ENCODE data around the gene UNC13A.

Gene UNC13A

DNA sequence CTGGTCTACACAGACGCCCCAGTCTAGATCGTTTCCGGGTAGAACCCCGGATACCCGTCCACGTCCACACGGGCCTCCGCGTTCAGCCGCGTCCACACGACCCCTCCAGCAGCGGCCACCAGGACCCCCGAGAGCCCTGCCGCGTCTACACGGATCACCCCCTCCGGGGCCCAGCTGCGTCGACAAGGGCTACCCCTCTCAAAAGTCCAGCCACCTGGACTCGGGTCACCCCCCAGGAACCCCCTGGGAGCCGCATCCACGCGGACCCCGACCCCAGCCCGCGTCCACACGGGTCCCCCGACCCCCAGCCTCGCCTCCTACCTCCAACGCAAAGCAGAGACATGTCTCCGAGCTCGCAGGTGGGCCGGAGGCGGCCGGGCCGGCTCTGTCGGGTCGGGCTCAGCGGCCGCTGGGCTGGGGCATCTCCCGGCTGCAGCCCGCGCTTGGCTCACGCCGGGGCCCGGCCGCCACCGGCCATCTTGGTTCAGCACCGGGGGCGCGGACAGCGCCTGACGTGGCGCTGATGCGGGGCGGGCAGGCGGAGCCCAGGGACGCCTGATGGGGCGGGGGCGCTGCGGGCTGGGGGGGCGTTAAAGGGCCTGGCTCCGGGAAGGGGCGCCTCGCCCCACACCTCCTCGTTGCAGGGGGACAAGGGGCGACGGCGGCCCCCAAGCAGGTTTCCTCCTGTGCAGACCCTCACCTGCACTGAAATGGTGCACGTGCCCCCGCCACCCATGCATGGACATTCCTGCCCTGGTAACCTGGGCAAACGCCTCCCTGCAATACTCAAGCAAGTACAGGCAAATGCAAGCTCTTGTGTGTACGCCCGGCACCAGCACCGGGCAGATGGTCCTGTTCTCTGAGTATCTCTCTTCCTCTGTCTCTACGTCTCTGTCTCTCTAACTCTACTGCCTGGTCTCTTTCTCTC lies at the start of gene UNC13A:
TSS of gene UNC13A (minus strand) at position 498 of the 928 bp plus-strand sequence. CDS start at position 343, 155 bp downstream.
- DNase-seq (ENCODE audit: low read depth, low spot score), result no peak

DNA sequence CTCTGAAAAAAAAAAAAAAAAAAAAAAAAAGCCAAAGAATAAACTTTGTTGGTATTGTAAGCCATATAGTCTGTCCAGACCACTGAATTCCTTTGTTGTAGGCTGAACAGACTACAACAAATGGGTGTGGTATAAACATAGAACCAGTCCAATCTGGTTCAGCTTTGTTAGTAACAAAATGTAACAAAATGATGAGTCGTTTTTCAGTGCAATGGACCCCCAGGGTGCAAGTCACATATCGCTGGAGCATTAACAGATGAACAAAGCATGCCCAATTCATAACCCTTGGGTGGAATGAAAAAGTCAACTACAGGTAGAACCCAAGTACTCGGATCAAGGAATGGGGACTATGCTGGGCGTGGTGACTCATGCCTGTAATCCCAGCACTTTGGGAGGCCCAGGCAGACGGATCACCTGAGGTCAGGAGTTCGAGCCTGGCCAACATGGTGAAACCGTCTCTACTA lies 49.6 kb upstream of the UNC13A start:
- DNase-seq (ENCODE audit: low read depth, low spot score), result no peak

DNA sequence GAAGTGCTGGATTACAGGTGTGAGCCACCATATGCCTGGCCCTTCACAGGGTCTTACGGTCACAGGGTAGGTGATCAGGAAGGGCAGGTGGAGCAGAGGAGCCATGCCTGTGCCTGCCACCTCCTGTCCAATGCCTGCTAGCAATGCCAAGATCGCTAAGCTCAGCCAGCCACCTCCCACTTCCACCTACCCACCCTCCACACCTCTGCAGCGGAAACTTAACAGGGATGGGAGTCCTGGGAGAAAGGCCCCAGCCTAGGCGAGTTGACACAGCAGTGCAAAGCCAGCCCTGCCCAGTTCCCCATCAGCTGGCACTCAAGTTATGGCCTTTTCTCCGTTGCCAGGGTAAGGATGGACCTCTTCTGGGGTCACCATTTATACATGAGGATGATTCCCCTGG lies 47.3 kb upstream of the UNC13A start:
- DNase-seq (ENCODE audit: low read depth, low spot score), result no peak

DNA sequence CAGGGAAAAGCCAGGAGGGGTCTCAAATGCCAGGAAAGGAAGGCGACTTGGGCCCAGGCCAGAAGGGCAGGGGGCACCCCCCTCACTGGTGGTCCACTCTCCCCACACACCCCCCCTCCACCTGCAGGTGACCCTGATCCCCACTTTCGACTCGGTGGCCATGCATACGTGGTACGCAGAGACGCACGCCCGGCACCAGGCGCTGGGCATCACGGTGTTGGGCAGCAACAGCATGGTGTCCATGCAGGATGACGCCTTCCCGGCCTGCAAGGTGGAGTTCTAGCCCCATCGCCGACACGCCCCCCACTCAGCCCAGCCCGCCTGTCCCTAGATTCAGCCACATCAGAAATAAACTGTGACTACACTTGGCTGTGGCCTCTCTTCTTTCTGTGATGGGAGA lies 46.0 kb upstream of the UNC13A start:
- no peak for DNase-seq (ENCODE audit: low read depth, low spot score)

GRCh38 chr19:17733127-17733526 lies 45.0 kb upstream of the UNC13A start:
- no peak for DNase-seq (ENCODE audit: low read depth, low spot score)

DNA sequence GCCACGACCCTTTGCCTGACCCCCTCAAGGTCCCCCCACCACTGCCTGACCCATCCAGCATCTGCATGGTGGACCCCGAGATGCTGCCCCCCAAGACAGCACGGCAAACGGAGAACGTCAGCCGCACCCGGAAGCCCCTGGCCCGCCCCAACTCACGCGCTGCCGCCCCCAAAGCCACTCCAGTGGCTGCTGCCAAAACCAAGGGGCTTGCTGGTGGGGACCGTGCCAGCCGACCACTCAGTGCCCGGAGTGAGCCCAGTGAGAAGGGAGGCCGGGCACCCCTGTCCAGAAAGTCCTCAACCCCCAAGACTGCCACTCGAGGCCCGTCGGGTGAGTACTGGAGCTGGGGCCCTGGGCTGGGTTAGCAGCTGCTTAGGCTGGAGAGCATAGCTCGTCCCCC lies 39.7 kb upstream of the UNC13A start:
- no peak for DNase-seq (ENCODE audit: low read depth, low spot score)

DNA sequence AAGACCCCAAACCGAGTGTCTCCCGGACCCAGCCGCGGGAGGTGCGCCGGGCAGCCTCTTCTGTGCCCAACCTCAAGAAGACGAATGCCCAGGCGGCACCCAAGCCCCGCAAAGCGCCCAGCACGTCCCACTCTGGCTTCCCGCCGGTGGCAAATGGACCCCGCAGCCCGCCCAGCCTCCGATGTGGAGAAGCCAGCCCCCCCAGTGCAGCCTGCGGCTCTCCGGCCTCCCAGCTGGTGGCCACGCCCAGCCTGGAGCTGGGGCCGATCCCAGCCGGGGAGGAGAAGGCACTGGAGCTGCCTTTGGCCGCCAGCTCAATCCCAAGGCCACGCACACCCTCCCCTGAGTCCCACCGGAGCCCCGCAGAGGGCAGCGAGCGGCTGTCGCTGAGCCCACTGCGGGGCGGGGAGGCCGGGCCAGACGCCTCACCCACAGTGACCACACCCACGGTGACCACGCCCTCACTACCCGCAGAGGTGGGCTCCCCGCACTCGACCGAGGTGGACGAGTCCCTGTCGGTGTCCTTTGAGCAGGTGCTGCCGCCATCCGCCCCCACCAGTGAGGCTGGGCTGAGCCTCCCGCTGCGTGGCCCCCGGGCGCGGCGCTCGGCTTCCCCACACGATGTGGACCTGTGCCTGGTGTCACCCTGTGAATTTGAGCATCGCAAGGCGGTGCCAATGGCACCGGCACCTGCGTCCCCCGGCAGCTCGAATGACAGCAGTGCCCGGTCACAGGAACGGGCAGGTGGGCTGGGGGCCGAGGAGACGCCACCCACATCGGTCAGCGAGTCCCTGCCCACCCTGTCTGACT lies 39.0 kb upstream of the UNC13A start:
- DNase-seq (ENCODE audit: low read depth, low spot score), result no peak

DNA sequence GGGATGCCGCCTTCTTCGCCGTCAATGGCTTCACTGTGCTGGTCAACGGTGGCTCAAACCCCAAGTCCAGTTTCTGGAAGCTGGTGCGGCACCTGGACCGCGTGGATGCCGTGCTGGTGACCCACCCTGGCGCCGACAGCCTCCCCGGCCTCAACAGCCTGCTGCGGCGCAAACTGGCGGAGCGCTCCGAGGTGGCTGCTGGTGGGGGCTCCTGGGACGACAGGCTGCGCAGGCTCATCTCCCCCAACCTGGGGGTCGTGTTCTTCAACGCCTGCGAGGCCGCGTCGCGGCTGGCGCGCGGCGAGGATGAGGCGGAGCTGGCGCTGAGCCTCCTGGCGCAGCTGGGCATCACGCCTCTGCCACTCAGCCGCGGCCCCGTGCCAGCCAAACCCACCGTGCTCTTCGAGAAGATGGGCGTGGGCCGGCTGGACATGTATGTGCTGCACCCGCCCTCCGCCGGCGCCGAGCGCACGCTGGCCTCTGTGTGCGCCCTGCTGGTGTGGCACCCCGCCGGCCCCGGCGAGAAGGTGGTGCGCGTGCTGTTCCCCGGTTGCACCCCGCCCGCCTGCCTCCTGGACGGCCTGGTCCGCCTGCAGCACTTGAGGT lies 38.1 kb upstream of the UNC13A start:
- no peak for DNase-seq (ENCODE audit: low read depth, low spot score)

- no peak for DNase-seq (ENCODE audit: low read depth, low spot score)
Observed at GRCh38 chr19:17725422-17726078, 37.4 kb upstream of the UNC13A start.

DNA sequence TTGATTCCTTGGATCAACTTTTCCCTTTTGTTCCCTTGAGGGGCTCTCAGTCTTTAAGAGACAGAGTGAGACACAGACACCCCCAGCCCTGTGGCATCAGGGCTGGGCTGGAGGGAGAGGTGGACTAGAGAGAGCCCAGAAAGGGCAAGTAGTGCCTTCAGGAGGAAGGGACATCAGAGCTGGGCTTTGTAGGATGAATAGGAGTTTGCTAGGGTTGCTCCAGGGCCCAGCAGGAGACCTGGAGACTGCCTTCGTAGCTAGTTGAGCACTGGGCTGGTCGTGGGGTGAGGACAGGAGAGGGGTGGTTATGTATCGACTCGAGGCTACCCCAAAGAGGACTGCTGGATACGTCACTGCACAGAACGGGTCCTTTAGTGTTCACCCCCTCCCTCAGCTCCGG lies 36.5 kb upstream of the UNC13A start:
- DNase-seq (ENCODE audit: low read depth, low spot score), result no peak

DNA sequence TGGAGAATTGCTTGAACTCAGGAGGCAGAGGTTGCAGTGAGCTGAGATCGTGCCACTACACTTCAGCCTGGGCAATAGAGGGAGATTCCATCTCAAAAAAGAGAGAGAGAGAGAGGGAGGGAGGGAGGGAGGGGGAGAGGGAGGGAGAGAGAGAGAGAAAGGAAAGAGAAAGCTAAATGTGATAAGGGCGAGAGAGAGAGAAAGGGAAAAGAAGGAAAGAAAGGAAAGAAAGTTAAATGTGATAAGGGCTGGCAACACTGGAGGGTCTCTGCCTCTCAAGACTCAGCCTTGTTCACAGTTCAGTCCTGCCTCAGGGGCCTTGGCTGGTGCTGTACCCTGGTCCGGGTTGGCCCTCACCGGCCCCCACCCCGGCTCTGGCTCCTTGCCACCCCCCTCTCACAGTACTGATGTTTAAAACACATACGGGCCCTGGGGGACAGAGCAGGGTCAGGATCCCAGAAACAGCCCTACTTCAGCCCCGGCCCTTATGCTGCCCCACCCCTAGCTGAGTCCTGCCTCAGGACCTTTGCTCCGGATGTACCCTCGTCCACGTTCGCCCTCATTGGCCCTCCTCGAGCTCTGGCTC lies 34.6 kb upstream of the UNC13A start:
- DNase-seq (ENCODE audit: low read depth, low spot score), result no peak

GRCh38 chr19:17721821-17722220 lies 33.7 kb upstream of the UNC13A start:
- DNase-seq (ENCODE audit: low read depth, low spot score), result no peak

- DNase-seq (ENCODE audit: low read depth, low spot score), result no peak
Observed at GRCh38 chr19:17721111-17721628, 33.0 kb upstream of the UNC13A start.

- DNase-seq (ENCODE audit: low read depth, low spot score), result no peak
Observed at GRCh38 chr19:17720440-17720839, 32.3 kb upstream of the UNC13A start.

DNA sequence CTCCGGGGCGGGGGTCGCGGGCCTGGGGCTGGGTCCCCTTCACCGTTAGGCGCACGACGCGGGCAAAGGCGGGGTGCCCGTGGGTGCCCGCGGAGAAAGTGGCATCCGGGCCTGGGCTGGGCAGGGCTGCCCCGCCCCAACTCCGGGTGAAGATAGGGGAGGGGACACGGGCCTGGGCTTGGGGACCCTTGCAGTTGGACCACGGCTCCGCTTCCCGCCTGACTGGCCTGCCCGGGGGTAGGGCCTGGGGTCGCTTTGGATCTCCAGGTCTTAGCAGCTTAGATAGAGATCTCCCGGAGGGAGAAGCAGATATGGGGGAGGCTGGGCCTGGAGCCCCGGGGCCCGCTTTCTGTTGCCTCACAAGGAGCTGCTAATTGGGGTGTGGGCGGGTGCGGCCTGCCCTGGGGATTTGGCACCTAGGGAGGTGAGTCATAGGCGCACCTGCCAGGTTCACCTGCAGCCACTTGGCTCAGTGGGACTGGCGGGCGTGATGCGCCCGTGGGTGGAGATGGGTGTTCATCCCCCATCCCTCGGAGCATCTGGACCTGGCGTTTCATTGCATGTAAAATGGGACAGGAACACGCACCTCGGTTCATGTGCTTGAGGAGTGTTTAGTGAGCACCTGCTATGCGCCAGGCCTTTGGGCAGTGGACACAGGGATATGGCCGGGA lies 31.7 kb upstream of the UNC13A start:
- DNase-seq (ENCODE audit: low read depth, low spot score), result no peak

DNA sequence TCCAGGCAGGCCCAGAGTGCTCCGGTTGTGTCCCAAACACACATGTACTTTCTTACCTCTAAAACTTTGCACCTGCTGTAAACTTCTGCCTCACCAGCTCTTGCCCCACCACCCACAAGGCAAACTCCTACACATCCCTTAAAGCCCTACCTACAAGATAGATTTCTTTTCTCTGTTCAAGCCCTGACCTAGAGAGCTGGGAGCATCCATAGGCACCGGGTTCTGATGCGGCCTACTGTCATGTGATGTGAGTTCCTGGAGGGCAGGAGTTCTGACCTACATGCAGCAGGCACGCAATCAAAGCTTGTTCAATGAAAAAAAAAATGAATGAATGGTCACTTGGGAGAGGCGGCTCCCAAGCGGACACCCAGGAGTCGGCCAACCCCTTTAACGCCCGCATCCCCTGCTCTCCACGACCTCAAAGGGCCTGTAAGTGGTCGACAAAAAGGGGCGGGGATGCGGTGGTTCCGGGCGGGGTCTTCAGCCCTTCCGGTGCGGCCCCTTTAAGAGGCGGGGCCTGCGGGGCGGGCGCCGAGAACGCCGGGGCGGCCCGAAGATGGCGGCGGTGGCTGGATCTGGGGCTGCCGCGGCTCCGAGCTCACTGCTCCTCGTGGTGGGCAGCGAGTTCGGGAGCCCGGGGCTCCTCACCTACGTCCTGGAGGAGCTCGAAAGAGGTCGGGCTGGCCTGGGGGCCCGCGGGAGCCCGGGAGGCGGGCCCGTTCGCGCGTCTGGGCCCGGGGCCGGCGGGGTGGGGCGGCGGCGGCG lies 31.0 kb upstream of the UNC13A start, which contains the start of gene MAP1S:
TSS of gene MAP1S (plus strand) at position 534 of the 765 bp plus-strand sequence. CDS start at position 557, 23 bp downstream.
- DNase-seq (ENCODE audit: low read depth, low spot score), result peak; percentile 47

GRCh38 chr19:17718550-17718946 lies 30.4 kb upstream of the UNC13A start:
- DNase-seq (ENCODE audit: low read depth, low spot score), result no peak

- DNase-seq (ENCODE audit: low read depth, low spot score), result no peak
Observed at GRCh38 chr19:17716309-17716929, 28.3 kb upstream of the UNC13A start.

DNA sequence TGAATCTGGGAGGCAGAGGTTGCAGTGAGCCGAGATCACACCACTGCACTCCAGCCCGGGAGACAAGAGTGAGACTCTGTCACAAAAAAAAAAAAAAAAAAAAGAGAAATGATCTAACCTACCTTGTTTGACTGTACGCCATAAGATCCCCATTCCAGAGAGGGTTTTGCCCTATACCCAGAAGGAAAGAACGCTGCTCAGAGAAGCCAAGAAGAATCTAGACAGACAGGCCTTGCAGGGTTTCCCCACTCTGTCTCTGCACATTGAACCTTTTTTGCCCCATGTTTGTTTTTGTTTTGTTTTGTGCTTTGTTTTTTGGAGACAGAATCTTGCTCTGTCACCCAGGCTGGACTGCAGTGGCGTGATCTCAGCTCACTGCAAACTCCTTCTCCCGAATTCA lies 23.7 kb upstream of the UNC13A start:
- no peak for DNase-seq (ENCODE audit: low read depth, low spot score)
